ENCODE results near the gene ANKRD17. TPM values are rescaled to one million over a fixed set of nuclear protein-coding genes. Genes with fewer than 3 reads are reported as not detected.

ANKRD17 gene
- total and polyA plus RNA-seq, 2 donors (not counting 3 experiments of a cell fraction or from before 2014, with no cell fraction given), result 33.3 to 64.4 TPM

DNA sequence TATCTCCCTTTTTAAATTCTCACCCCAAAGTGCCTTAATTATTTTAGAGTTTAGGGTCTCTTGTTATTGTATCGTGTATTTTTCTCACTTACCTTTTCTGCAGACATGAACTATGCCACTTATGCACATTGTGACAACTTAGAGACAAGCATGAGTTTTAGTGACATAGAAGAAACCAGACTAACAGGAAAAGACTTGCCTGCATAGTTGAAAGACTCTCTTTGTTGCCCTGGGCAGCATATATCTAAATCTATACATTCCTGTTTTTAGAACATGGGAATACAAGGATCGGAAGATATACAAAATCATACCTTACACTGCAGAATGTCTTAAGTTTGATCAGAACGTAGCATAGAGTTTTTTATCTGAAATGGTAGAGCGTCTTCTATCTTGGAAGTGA lies 45.1 kb upstream of the ANKRD17 start:
- H3K9me3 ChIP-seq (replicated peaks; ENCODE audit: control insufficient read depth, insufficient read depth, low read length), result no peaks in the 10 kb centered on the region
- H3K4me3 ChIP-seq (replicated peaks in 1 of 3; ENCODE audit: insufficient read depth in 1 of 3, low read depth in 1 of 3, low read length in 3 of 3), result no peak overlapping the region
- BruUV-seq (replicated peaks), result no TSS peak
- H3K36me3 ChIP-seq (ENCODE audit: control insufficient read depth in 2 of 2, extremely low read depth in 1 of 2, insufficient read depth in 2 of 2, low read length in 2 of 2), result no peaks in the 10 kb centered on the region
- no peaks in the 10 kb centered on the region for H4K20me1 ChIP-seq (replicated peaks; ENCODE audit: control insufficient read depth, extremely low read depth, insufficient read depth, low read length)
- no peak for DNase-seq (ENCODE audit: low read depth, low spot score)
- TF ChIP-seq, protein P1, sequence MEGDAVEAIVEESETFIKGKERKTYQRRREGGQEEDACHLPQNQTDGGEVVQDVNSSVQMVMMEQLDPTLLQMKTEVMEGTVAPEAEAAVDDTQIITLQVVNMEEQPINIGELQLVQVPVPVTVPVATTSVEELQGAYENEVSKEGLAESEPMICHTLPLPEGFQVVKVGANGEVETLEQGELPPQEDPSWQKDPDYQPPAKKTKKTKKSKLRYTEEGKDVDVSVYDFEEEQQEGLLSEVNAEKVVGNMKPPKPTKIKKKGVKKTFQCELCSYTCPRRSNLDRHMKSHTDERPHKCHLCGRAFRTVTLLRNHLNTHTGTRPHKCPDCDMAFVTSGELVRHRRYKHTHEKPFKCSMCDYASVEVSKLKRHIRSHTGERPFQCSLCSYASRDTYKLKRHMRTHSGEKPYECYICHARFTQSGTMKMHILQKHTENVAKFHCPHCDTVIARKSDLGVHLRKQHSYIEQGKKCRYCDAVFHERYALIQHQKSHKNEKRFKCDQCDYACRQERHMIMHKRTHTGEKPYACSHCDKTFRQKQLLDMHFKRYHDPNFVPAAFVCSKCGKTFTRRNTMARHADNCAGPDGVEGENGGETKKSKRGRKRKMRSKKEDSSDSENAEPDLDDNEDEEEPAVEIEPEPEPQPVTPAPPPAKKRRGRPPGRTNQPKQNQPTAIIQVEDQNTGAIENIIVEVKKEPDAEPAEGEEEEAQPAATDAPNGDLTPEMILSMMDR (IDR thresholded peaks at IDR 0.05; ENCODE audit: extremely low read depth in 1 of 2, insufficient read depth in 1 of 2, low read depth in 1 of 2, low read length in 2 of 2), result no peak
- TF ChIP-seq POLR2A (IDR thresholded peaks at IDR 0.05; ENCODE audit: low read depth, low read length), result no peak
- TF ChIP-seq EZH2 (IDR thresholded peaks at IDR 0.05; ENCODE audit: borderline replicate concordance, low read depth, low read length, severe bottlenecking), result no peak
- TF ChIP-seq JUN (IDR thresholded peaks at IDR 0.05; ENCODE audit: borderline replicate concordance, insufficient read depth, insufficient read length, low read depth), result no peak
- TF ChIP-seq POLR2AphosphoS5 (IDR thresholded peaks at IDR 0.05; ENCODE audit: insufficient read depth, low read depth, low read length), result no peak
- TF ChIP-seq GATA2 (IDR thresholded peaks at IDR 0.05; ENCODE audit: insufficient read depth, insufficient read length, low read depth, low read length), result no peak
- TF ChIP-seq, protein P2, sequence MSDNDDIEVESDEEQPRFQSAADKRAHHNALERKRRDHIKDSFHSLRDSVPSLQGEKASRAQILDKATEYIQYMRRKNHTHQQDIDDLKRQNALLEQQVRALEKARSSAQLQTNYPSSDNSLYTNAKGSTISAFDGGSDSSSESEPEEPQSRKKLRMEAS (IDR thresholded peaks at IDR 0.05; ENCODE audit: insufficient read depth, insufficient read length), result no peak
- no peak for TF ChIP-seq MYC (IDR thresholded peaks at IDR 0.05; ENCODE audit: low read depth, low read length)
- TF ChIP-seq FOS (IDR thresholded peaks at IDR 0.05; ENCODE audit: borderline replicate concordance, insufficient read depth, low read length), result no peak
- no peaks in the 10 kb centered on the region for H3K9me1 ChIP-seq (replicated peaks; ENCODE audit: control insufficient read depth, extremely low read depth, insufficient read depth, low read length)
- ChIA-PET CTCF (no interaction called here), POLR2A (no interaction called here)
- H3K79me2 ChIP-seq (ENCODE audit: control insufficient read depth, insufficient read depth, low read length), result no peaks in the 10 kb centered on the region
- FAIRE-seq, result no peak
- dilution Hi-C loops (cut with MboI; ENCODE audit: extremely low pct_ligation_motif_present, low sequenced_read_pairs), result no loop called here
- no peaks in the 10 kb centered on the region for H3K4me1 ChIP-seq (ENCODE audit: control insufficient read depth, extremely low read depth, insufficient read depth, low read length)
- H3K27ac ChIP-seq (ENCODE audit: insufficient read depth, low read depth, low read length), result no peak overlapping the region
- intact Hi-C loops (cut with micrococcal nuclease), result no loop called here
- no peak overlapping the region for H2AFZ ChIP-seq (ENCODE audit: low read depth, low read length)
- H3K4me2 ChIP-seq (ENCODE audit: insufficient read depth, low read length), result no peak overlapping the region
- H3K9ac ChIP-seq (replicated peaks; ENCODE audit: extremely low read depth, insufficient read depth, low read length), result no peak overlapping the region
- no peaks in the 10 kb centered on the region for H3K27me3 ChIP-seq (ENCODE audit: control insufficient read depth in 2 of 2, insufficient read depth in 2 of 2, low read length in 2 of 2)
